HG03280 (cell line): Measurements from ENCODE around the gene MEIS2.
A peak's percentile ranks its signal among the peaks of the same experiment; 100 is the strongest.
"Not testable (repeated sequence)": the region's sequence is repeated elsewhere in the genome, so short reads cannot be mapped to it uniquely, and the experiment has no call there.

ENCODE experiments used
- ATAC-seq: cut with Tn5 transposase; IDR thresholded peaks from one replicate; pipeline ENCODE4 v1.9.1; 2021; ENCODE audit warnings: mild to moderate bottlenecking, moderate library complexity; ENCODE audit not compliant: unreplicated experiment

Gene MEIS2

GRCh38 chr15:37014137-37014536 lies 86.2 kb downstream of the MEIS2 start:
- ATAC-seq: no peak

- ATAC-seq: no peak
These were observed 89.8 kb downstream of the MEIS2 start for GRCh38 chr15:37010595-37010994.

DNA sequence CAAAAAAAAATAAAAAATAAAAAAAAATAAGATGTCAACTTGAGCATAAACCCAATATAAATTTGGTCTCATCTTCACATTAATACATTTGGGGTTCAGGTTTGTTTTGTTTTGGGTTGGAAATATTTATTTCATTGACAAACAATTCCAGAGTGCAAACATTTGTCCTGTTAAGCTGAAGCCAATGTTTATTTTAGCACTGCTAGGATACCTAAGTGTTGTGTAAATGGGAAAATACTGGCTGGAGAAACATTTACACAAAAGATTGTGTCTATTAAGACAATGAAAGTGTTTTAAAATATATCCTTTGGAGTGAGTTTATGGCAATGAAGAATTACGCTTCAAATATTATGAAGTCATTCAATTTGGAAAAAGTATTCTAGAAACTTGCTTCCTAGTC lies 91.1 kb downstream of the MEIS2 start:
- ATAC-seq: no peak

- ATAC-seq: no peak
These were observed 92.1 kb downstream of the MEIS2 start for GRCh38 chr15:37008205-37008604.

DNA sequence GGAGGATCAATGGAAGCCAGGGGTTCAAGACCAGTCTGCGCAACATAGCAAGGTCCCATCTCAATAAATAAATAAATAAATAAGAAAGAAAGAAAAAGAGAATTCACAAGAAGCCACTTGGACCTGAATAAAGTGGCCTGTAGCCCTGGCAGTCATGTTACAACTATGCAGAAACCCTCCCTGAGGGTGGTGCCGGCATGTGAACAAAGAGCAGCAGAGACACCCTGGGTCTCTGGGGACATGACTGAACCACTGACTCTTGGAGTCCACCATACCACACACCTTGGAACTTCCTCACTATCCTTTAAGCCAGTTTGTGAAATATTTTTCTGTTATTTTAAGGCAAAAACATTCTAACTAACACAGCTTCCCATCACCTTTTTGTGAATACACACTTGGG lies 93.0 kb downstream of the MEIS2 start:
- ATAC-seq: no peak

DNA sequence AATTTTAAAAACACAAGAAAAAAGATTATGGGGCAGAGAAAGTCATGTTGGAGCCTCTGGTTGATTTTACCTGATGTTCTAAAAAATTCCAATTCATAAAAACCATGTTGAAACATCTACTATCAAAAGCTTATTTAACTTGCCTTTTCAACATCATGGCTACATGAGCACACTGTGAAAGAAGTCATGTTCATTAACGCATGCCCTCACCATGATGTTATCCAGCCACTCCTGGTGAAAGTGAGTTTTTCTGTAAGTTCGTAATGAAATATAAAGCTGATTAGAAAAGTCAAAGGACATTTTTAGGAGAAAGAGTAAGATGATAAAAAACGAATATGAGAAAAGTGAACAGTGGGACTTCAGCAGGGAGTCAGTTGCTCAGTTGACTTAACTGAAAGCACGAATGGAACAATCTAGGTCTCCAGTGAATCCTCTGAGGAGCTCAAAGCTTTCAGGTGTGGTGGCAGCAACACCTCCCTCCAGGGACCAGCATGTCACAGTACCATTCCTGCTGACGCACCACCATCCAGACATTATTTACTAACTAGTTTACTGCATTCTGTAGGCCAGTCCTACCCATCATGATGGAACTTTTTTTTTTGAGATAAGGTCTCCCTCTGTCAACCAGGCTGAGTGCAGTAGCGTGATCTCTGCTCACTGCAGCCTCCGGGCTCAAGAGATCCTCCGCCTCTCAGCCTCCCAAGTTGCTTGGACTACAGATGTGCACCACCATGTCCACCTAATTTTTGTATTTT lies 95.2 kb downstream of the MEIS2 start:
- ATAC-seq: no peak

DNA sequence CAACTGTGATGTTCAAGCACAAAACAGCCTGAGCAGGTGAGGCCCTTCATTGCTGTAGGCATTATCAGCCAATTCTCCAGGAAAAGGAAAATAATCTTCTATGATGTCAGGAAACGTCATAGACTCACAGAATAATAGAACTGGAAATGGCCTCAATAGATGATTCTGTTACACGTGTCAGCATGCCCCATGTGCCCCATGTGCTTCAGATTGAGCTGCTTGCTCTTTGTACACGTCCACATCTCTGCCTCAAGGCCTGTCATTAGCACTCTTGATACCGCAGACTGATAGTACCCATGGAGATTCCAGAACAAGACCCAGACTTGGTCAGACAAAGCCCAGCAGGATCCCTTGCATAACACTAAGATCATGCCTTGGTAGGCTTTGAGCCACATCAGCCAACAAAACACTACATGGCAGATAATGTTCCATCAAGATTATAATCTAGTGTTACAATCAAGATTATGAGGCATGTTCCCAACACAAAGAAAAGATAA lies 95.9 kb downstream of the MEIS2 start:
- no peak for ATAC-seq

DNA sequence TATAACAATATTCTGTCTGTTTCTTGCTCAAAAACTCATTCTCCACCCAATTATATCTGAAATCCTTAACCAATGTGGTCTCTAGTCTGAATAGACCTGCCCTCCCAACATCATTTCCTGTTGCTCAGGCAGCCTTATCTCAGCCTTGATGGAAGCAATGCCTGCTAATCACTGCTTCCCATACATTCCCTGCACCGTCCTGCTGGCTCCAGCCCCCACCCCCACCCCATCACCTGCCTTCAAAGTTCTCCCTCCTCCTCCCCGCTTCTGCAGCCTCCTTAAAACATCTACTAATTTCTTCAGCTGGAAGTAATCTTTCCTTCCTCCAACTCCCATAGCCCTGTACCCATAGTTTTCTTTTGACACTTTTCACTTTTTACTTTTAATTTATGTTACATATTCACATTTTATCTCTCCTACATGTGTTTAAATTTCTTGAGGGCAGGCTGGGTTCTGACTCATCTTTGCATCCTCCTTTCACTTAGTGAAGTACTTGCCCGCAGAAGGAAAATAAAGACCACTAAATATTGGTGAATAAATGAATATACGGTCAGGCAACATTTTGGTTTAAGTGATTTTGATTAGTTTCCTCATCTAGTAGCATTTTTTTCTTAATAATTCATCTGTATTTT lies 98.2 kb downstream of the MEIS2 start:
- ATAC-seq: no peak

- no peak for ATAC-seq
These were observed 98.9 kb downstream of the MEIS2 start for GRCh38 chr15:37001417-37001816.

- no peak for ATAC-seq
These were observed 100.6 kb downstream of the MEIS2 start for GRCh38 chr15:36999778-37000177.

DNA sequence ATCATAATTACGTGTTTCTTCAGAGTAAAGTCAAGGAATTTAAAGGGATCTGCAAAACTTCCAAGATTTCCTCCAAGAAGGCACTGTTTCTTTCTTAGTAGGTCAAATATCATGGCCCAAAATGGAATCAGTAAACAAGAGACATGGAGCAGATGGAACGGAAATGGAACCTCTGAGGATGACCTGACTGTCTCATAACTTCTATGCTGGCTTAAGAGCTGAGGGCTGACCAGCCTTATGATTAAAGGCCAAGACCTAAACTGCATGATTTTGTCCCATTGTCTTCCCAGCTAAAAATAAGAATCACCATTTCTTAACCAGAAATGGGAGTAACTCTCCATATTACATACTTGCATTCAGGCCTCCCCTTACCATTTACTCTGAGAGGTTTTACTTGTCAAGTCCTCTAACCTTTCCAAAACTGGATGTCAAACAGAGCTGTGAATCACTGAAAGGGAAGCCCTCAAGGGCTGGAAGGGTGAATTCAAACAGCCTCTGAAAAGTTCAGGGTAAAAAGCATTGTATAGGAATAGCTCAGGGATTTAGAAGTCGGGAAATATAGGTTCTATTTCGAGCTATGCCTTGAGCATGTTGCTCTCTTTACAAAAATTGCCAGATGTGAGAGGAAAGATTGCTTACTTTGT lies 103.7 kb downstream of the MEIS2 start:
- ATAC-seq: no peak

- ATAC-seq: no peak
These were observed 104.2 kb downstream of the MEIS2 start for GRCh38 chr15:36996121-36996520.

- no peak for ATAC-seq
These were observed 105.6 kb downstream of the MEIS2 start for GRCh38 chr15:36994790-36995189.

GRCh38 chr15:36992454-36992853 lies 107.9 kb downstream of the MEIS2 start:
- no peak for ATAC-seq

DNA sequence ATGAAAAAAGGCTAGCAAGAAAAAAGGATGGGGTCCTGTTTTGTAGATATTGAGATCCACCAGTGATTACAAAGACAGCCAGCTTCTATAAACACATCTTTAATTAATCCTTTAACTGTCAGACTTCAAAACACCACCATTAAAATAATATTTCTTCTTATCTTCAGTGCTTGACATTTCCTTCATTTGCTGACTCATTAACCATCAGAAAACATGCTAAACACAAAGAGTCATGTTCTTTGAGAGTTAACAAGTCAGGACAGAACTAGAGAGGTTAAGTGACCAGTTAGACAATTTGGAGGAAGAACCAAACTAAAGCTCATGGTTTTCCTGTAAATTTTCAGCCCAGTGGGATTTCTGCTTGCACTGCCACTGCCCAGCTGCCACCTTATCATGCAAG lies 111.4 kb downstream of the MEIS2 start:
- no peak for ATAC-seq

- ATAC-seq: no peak
These were observed 117.9 kb downstream of the MEIS2 start for GRCh38 chr15:36982430-36982829.

DNA sequence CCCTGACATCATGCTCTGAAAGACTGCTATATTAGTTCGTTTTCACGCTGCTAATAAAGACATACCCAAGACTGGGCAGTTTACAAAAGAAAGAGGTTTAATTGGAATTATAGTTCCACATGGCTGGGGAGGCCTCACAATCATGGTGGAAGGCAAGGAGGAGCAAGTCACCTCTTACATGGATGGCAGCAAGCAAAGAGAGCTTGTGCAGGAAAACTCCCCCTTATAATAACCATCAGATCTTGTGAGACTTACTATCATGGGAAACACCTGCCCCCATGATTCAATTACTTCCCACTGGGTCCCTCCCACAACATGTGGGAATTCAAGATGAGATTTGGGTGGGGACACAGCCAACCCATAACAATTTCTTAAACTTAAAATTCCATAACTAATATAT lies 120.1 kb downstream of the MEIS2 start:
- not testable (repeated sequence) for ATAC-seq

DNA sequence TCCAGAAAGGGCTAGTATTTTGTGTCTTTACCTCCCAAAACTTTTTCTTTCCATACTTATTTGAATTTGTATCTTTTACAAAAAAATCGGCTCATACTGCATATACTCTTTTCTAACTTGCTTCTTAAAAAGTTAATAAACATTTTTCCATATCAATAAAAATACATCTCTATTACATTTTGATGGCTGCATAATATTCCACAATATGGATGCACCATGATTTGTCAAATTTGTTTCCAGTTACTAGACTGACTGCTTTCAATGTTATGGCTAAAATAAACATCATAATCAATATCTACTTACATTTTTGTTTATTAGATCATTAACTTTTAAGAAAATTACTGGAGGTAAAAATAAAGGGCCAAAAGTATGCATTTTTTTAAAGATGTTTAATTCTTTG lies 121.7 kb downstream of the MEIS2 start:
- no peak for ATAC-seq

- no peak for ATAC-seq
These were observed 122.2 kb downstream of the MEIS2 start for GRCh38 chr15:36978126-36978525.

DNA sequence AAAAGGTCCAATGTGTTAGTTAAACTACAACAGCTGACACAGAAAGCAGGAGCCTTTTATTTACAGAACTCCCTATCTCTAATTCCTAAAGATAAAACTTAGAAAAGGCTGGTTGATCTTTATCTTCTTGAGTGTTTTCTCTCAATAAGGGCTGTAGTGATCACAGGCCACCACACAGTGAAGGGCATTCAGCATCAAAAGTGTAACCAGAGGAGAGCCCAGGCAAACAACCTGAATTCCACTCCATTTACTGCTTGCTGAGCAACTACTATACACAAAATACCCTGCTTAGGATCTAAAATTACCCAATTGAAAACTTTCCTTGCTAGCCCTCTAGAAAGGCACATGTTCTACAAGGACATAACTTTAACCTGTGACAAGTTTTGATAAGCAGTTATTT lies 122.7 kb downstream of the MEIS2 start:
- ATAC-seq: no peak

GRCh38 chr15:36972704-36973103 lies 127.6 kb downstream of the MEIS2 start:
- ATAC-seq: peak; percentile 48

GRCh38 chr15:36970522-36970921 lies 129.8 kb downstream of the MEIS2 start:
- ATAC-seq: no peak
